ENCODE measurements around the gene LASP1.

GRCh38 chr17:38885728-38886642 is 16.1 kb downstream of the LASP1 start:
- TF ChIP-seq EZH2 (IDR thresholded peaks at IDR 0.05; ENCODE audit: borderline replicate concordance, low read depth, low read length, severe bottlenecking): no peak
- TF ChIP-seq CTCF (IDR thresholded peaks at IDR 0.05; ENCODE audit: extremely low read depth in 1 of 2, insufficient read depth in 1 of 2, low read depth in 1 of 2, low read length in 2 of 2): no peak
- TF ChIP-seq JUN (IDR thresholded peaks at IDR 0.05; ENCODE audit: borderline replicate concordance, insufficient read depth, insufficient read length, low read depth): no peak
